Stimulated activated CD4-positive, alpha-beta T cell treated with anti-CD3 and anti-CD28 coated beads, TNF-alpha, amount 100 ng/mL, for 24 hours (primary cell): ENCODE measurements around the gene SNAPC4.
A peak's percentile ranks its signal among the peaks of the same experiment; 100 is the strongest.

Source experiments
- DNase-seq, 3 experiments: peaks; one replicate each; pipeline ENCODE4 v3.0.0-alpha.2; 2020; ENCODE audit warnings: low read depth in 3 of 3

The SNAPC4 gene

GRCh38 chr9:136400038-136400834, at the start of gene SNAPC4:
TSS of gene SNAPC4 (minus strand) at chr9:136400170. CDS start at chr9:136398428, 1,742 bp downstream.
- DNase-seq: peak; percentile 73 to 85 (median 74)

GRCh38 chr9:136448655-136449054, 48.7 kb upstream of the SNAPC4 start:
- DNase-seq: no peak

- DNase-seq: no peak
These were observed 47.3 kb upstream of the SNAPC4 start for GRCh38 chr9:136447173-136447778.

GRCh38 chr9:136445799-136446198, 45.8 kb upstream of the SNAPC4 start:
- no peak for DNase-seq

GRCh38 chr9:136444102-136444501, 44.1 kb upstream of the SNAPC4 start:
- DNase-seq: no peak

- DNase-seq: no peak
These were observed 43.7 kb upstream of the SNAPC4 start for GRCh38 chr9:136443687-136444086.

GRCh38 chr9:136443087-136443486, 43.1 kb upstream of the SNAPC4 start:
- DNase-seq: no peak

GRCh38 chr9:136442265-136442664, 42.3 kb upstream of the SNAPC4 start:
- DNase-seq: no peak

- no peak for DNase-seq
These were observed 41.8 kb upstream of the SNAPC4 start for GRCh38 chr9:136441681-136442245.

GRCh38 chr9:136441191-136441680, 41.3 kb upstream of the SNAPC4 start:
- DNase-seq: no peak

GRCh38 chr9:136439481-136440408, 39.8 kb upstream of the SNAPC4 start, which contains the start of gene INPP5E:
TSS of gene INPP5E (minus strand) at chr9:136439845. CDS start at chr9:136439419, 426 bp downstream.
- peak; percentile 59 to 79 (median 70) for DNase-seq

GRCh38 chr9:136438548-136439480, 38.8 kb upstream of the SNAPC4 start:
- peak; percentile 27 to 66 (median 42) for DNase-seq

- DNase-seq: no peak
These were observed 38.0 kb upstream of the SNAPC4 start for GRCh38 chr9:136437839-136438547.

- DNase-seq: no peak
These were observed 37.5 kb upstream of the SNAPC4 start for GRCh38 chr9:136437430-136437829.

GRCh38 chr9:136436055-136436634, 36.2 kb upstream of the SNAPC4 start:
- no peak for DNase-seq

GRCh38 chr9:136434580-136435169, 34.7 kb upstream of the SNAPC4 start:
- no peak for DNase-seq

- no peak for DNase-seq
These were observed 34.0 kb upstream of the SNAPC4 start for GRCh38 chr9:136433849-136434579.

GRCh38 chr9:136433043-136433715, 33.2 kb upstream of the SNAPC4 start:
- no peak for DNase-seq
